HG03571 (cell line): ENCODE measurements around the gene NUDC.
"Not testable (repeated sequence)": the region's sequence is repeated elsewhere in the genome, so short reads cannot be mapped to it uniquely, and the experiment has no call there.

Experiments used
- ATAC-seq: cut with Tn5 transposase; IDR thresholded peaks from one replicate; pipeline ENCODE4 v1.9.1; 2021; ENCODE audit not compliant: unreplicated experiment

Gene NUDC

GRCh38 chr1:26986658-26987057 lies 65.1 kb downstream of the NUDC start:
- no peak for ATAC-seq

GRCh38 chr1:26989403-26990109 lies 68.0 kb downstream of the NUDC start:
- not testable (repeated sequence) for ATAC-seq

GRCh38 chr1:26991310-26992116 lies 70.0 kb downstream of the NUDC start:
- ATAC-seq = no peak

- ATAC-seq = no peak
Measured at GRCh38 chr1:26993237-26994019, 71.9 kb downstream of the NUDC start, which contains the start of gene TRNP1. Gene TRNP1, plus strand, starts transcription at chr1:26993692. Its CDS starts 95 bp downstream, at chr1:26993787.

GRCh38 chr1:26994020-26994786 lies 72.7 kb downstream of the NUDC start:
- ATAC-seq = no peak

GRCh38 chr1:26994787-26995517 lies 73.4 kb downstream of the NUDC start:
- ATAC-seq = no peak

GRCh38 chr1:26996024-26996423 lies 74.5 kb downstream of the NUDC start:
- no peak for ATAC-seq
